SK-N-MC (cell line): Measurements from ENCODE around the gene C2orf74.

Experiments used
- EZH2 ChIP-seq: fragments of 200-600 bp; sonication (generic); IDR thresholded peaks from one replicate; pipeline ENCODE4 v1.6.1; 2017; ENCODE audit warnings: antibody characterized with exemption
- FOXP2 ChIP-seq: optimal IDR thresholded peaks from 2 replicates; pipeline ENCODE3; 2011; ENCODE audit warnings: mild to moderate bottlenecking, moderate library complexity; ENCODE audit not compliant: insufficient read depth; ENCODE audit errors: extremely low read length, control extremely low read depth
- POLR2AphosphoS5 ChIP-seq: IDR thresholded peaks from 2 replicates; pipeline ENCODE4 v1.6.1; 2012; ENCODE audit warnings: mild to moderate bottlenecking, low read depth, low read length, borderline replicate concordance

DNA sequence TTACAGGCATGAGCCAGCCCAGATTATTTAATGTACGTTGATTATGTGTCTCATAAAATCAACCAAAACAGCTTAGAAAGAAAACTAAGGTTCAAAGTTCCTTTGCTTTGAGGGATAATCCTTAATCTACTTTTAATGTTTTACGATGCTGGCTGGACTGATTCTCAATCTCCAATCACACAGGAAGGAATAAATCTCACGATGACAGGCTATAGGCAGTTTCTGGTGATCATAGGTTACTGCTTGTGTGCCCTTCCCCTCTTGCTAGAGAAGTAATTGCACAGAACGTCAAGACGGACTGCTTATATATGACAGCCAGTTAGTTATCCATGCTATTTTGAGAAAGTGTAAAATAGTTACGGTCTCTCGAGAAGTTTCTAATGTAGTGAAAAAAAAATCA is 43.1 kb downstream of the C2orf74 start:
- no peak for TF ChIP-seq POLR2AphosphoS5
- TF ChIP-seq EZH2 = no peak
- no peak for TF ChIP-seq FOXP2
